GM21619 (cell line): ENCODE data around the gene ATP2C1.

Experiments used
- ATAC-seq: cut with Tn5 transposase; IDR thresholded peaks from one replicate; pipeline ENCODE4 v1.9.1; 2021; ENCODE audit not compliant: unreplicated experiment

The ATP2C1 gene

GRCh38 chr3:130974201-130974600, 80.3 kb downstream of the ATP2C1 start:
- ATAC-seq: no peak

- ATAC-seq: no peak
Measured at GRCh38 chr3:130975251-130975650, 81.4 kb downstream of the ATP2C1 start.

GRCh38 chr3:130976706-130977105, 82.8 kb downstream of the ATP2C1 start:
- no peak for ATAC-seq

- ATAC-seq: no peak
Measured at GRCh38 chr3:130979117-130979516, 85.2 kb downstream of the ATP2C1 start.

DNA sequence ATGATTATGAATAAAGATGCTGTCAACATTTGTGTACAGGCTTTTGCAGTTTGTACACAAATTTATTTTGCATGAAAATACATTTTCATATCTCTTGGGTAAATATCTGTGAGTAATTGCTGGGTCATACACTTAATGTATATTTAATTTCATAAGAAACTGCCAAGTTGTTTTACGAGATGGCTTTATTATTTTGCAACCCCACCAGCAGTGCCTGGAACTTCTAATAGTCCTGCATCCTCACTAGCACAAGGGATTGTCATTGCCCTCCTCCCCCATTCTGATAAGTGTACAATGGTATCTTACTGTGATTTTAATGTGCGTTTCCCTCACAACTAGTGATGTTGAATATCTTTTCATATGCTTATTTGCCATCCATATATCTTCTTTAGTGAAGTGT, 87.6 kb downstream of the ATP2C1 start:
- no peak for ATAC-seq

DNA sequence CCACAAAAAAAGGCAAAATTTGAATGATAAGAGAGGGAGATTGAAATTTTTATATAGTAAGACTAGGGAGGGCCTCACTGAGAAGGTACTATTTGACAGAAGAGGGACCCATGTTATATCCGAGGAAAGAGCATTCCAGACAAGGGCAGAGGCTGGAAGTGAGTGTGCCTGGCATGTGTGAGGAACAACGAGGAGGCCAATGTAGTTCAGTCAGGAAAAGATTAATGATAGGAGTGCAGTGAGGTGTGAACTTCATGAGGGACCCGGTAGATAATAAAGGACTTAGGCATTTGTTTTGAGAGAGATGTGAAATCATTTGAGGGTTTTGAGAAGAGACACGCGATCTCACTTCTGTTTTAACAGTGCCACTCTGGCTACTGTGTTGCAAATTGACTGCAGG, 96.4 kb downstream of the ATP2C1 start:
- no peak for ATAC-seq

GRCh38 chr3:130991126-130991525, 97.2 kb downstream of the ATP2C1 start:
- ATAC-seq: no peak

GRCh38 chr3:130992344-130992743, 98.5 kb downstream of the ATP2C1 start:
- ATAC-seq: no peak

DNA sequence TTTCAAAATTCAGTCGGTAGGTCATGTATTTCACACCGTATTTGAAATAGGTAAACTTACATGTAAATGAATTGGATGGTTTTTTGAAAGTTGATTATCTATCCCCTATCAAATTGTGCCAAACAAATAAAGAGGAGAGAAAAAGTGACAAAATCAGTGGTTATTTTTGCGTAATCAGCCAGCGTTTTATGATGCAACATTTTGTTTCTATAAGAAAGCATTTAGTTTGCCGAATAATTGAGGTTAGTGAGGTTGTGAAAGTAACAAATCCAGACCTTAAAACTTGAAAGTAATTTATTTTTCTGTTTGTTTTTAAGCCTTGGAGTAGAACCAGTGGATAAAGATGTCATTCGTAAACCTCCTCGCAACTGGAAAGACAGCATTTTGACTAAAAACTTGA, 103.4 kb downstream of the ATP2C1 start:
- no peak for ATAC-seq

DNA sequence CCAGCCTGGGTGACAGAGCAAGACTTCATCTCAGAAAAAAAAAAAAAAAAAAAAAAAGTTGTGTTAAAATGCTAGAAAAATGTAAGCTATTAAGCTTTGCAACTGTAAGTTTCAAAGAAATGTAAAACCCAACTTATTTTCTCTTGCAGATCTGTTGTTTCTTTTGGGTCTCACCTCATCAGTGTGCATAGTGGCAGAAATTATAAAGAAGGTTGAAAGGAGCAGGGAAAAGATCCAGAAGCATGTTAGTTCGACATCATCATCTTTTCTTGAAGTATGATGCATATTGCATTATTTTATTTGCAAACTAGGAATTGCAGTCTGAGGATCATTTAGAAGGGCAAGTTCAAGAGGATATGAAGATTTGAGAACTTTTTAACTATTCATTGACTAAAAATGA, 107.2 kb downstream of the ATP2C1 start:
- ATAC-seq: no peak

DNA sequence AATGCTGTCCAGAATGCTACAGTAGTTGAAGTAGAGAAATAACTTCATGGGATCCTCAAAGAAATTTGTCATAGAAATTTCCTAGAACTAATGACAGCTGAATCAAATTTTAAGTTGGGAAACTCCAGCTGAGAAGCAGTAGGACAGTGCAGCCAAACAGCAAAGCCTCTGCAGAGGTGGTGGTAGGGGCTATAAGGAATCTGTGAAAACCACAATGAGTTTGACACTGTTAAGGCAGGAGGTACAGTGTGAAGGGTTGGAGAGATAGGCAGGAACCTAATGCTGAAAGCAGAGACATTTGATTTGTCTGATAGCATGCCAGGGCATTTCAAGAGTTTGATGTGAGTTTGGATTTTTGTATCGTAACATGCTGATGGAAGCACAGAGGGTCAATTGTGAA, 110.7 kb downstream of the ATP2C1 start:
- no peak for ATAC-seq

GRCh38 chr3:131007256-131007655, 113.4 kb downstream of the ATP2C1 start:
- ATAC-seq: no peak

GRCh38 chr3:131007782-131008181, 113.9 kb downstream of the ATP2C1 start:
- ATAC-seq: no peak

DNA sequence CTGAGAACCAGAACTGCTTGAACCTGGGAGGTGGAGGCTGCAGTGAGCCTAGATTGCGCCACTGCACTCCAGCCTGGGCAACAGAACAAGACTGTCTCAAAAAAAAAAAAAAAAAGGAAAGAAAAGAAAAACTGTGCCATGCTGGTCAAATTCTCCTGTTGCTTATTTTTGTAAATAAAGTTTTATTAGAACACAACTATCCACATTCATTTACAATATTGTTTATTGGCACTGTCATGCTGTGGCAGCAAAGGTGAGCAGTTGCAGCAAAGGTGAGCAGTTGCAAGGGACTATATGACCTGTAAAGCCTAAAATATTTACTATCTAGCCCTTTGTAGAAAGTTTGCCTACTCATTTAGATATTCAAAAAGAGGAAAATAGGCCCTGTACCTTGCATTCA, 114.4 kb downstream of the ATP2C1 start:
- no peak for ATAC-seq

DNA sequence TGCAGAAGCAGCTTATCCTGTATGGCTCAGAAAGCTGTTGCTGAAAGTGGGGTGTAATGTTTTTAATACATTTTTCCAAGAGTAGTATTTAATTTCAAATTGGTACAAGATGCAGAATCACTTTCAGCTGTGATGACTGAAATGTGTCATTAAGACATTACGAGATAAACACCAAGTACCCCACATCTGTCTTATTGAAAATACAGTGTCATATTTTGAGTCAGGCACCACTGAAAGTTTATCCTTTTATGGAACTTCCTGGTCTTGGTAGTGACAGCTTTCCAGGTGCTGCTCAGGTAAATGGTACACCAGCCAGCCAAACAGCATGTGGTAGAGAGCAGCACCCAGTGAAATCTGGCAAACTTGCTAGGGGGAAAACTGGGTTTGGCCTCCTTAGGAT, 115.8 kb downstream of the ATP2C1 start:
- no peak for ATAC-seq

DNA sequence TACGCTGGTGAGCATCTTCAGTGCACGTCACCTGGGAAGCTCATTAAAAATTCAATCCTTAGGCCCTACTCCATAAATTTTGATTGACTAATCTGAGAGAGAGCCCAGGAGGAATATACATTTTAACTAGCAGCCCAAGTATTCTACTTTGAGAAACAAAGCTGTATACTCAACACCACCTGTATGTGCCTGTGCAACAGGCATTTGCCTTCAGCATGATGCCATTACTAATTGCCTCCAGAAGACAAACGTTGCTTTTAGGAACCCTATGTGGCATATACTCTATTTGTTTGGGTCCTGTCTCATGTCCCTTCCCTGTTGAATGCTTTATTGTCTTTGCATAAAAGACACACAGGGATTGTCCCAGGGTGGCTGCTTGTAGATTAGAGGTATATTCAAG, 125.1 kb downstream of the ATP2C1 start:
- no peak for ATAC-seq

DNA sequence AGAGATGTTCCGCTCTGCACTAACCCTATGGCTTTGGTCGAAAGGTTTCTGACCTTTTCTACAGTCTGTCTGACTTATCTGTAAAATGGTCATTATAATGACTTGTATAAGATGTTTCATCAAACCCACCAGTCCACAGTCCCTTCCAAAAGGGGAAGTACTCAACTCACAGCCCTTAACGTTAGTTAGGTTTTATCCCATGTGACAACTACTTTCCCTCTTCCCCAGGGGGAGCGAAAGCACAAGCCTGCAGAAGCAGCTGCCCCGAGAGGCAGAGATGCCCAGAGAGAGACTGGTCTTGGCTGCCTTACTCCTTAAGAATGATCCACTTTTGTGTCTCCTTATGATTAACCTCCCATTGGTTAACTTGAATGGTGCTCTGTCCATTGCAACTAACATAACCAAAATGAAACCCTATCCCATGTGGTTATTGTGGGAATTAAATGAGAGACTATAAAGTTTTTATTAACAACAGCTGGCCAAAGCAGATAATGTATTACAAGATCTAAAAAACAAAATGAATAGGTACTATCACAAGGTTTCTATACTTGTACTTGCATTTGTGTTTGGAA, 126.3 kb downstream of the ATP2C1 start:
- no peak for ATAC-seq

DNA sequence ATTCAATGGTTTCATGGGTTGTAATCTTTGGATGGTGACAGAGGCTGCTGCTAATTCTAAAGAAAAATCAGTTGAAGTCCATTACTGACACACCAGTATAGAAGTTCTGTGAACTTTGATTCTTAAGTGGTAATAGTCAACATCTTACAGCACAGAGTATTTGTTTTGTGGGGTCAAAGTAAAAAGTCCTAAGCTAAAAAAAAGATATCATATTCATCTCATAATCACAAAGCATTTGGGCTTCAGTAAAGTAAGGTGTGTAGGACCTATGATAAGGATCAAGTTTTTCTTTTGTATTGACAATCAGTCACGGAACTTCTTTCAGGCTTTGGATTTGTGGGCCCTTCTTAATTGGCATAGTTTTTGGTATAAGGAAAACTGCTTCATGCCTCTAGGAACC, 131.7 kb downstream of the ATP2C1 start:
- no peak for ATAC-seq

DNA sequence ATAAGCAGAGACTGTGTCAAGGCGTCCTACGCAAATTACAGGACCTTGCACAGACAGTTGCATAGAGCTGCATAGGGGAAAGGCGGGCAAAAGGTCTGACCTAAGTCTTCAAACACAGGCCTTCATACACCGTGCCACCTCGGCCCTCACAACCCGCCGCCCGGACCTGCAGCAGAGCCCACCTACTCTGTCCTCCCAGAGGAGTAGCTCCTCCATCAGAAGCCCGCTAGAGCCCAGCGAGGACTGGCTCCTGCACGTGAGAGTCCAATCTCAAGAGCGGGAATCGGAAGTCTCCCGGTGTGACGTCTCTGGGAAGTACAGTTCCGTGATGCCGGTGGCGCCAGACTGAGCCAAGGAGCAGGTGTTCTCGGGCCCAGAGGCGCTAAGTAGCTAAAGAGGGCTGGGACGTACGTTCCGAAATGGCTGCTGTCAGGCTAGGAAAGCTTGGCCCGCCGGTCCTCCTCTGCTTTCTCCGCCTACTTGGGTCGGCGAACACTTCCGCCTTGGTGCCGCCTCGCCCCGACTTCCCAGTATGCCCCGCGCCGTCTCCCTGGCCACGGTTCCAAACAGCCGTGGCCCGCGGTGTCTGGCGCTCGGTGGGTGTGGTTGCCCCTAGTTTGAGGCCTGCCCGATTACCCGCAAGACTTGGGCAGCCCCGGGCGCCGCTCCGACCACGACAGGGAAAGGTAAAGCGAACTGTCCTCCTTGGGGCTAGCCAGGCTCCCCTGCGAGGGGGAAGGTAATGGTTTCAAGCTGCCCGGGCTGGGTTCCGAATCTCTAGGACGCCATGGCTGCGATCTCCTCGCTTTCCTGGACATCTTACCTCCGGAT, 132.7 kb downstream of the ATP2C1 start, which contains the start of the genes ASTE1 and NEK11:
Gene ASTE1 (minus strand): TSS at position 505 of the 831 bp plus-strand sequence. CDS start 1,519 bp downstream, outside the sequence.
Gene NEK11 (plus strand): TSS at position 557 of the 831 bp plus-strand sequence. CDS start 2,832 bp downstream, outside the sequence.
- ATAC-seq: peak; percentile 98

DNA sequence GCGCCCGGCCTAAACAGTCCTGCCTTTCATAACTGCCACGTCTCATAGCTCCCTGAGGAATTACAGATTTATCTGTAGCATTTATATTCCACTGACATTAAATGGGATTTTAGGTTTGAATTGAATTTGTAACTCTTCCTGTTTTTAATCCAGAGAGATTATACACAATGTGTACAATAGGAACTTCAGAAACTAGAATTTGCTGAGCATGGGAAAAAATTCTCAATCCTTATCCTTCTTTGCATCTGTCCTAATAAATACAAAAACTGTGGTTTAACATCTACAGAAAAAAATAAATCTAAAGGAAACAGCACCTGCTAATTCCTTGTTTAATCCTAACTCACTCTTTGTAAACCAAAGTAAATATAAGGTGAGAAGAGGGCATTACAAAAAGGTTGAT, 135.0 kb downstream of the ATP2C1 start:
- no peak for ATAC-seq

GRCh38 chr3:131031660-131032059, 137.8 kb downstream of the ATP2C1 start:
- no peak for ATAC-seq

DNA sequence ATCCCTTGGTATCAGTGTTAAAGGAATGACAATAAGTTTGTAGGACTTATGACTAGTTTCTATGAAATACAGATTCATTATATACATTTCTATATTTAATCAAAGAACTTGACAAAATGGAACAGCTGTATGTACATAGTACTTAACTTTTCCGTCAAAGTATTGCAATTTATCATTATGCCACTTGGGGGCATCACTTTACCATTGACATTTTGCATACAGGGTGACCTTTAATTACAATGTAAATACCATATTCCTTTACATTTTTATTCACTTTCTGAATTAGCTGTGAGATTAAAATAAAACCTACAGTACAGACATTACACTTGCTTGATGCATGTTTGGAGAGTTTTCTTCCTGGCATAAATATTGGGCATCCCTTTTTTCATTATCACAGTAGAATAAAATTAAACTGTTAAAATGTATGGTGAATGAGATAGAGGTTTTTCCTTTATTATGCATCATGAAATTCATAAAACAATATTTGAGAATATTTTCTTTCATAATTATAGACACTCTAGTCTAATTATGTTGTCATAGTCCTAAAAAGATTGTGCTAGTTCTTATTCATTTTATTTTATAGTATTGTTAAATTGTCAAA, 139.7 kb downstream of the ATP2C1 start:
- ATAC-seq: no peak
